ENCODE data around the gene TMTC3. TPM values are rescaled to one million over a fixed set of nuclear protein-coding genes. Genes with fewer than 3 reads are reported as not detected.
A peak's percentile ranks its signal among the peaks of the same experiment; 100 is the strongest.

TMTC3 gene
- polyA plus RNA-seq, 1 of the 3 experiments (the other 2 are of a cell fraction): 2.8 TPM

GRCh38 chr12:88235183-88235833 lies 93.2 kb downstream of the TMTC3 start:
- ChIA-PET CTCF (no interaction called here), POLR2A (no interaction called here)
- TF ChIP-seq MEF2A (IDR thresholded peaks at IDR 0.05; ENCODE audit: borderline replicate concordance, low read depth) (no peak), EZH2phosphoT487 (IDR thresholded peaks at IDR 0.05; ENCODE audit: borderline replicate concordance, low read depth) (no peak), RCOR1 (IDR thresholded peaks at IDR 0.05; ENCODE audit: low read length) (no peak), PBX3 (IDR thresholded peaks at IDR 0.05) (no peak), CHD2 (IDR thresholded peaks at IDR 0.05; ENCODE audit: low read length, partially characterized antibody) (no peak), SIN3A (IDR thresholded peaks at IDR 0.05; ENCODE audit: borderline replicate concordance, low read depth, low read length) (no peak)
- Histone ChIP-seq H3K9ac (no peak overlapping the region), H3K27me3 (ENCODE audit: insufficient read depth) (no peaks in the 10 kb centered on the region), H3K79me2 (ENCODE audit: insufficient read depth) (no peaks in the 10 kb centered on the region), H3K9me2 (no peaks in the 10 kb centered on the region), H3K4me1 (ENCODE audit: control insufficient read depth in 1 of 2, insufficient read depth in 2 of 2, low read depth in 1 of 2, low read length in 1 of 2) (no peaks in the 10 kb centered on the region), H3K4me2 (no peak overlapping the region), H3K4me3 (ENCODE audit: low read depth in 2 of 2, low read length in 1 of 2) (no peak overlapping the region), H3K9me3 (no peaks in the 10 kb centered on the region), H3K27ac (ENCODE audit: low read depth in 2 of 2, low read length in 1 of 2) (no peak overlapping the region), H2AFZ (ENCODE audit: low read depth) (no peak overlapping the region), H4K20me1 (ENCODE audit: insufficient read depth) (no peaks in the 10 kb centered on the region), H3F3A (replicated peaks; ENCODE audit: insufficient read depth) (peaks cover 4% of the 10 kb centered on the region), H3K36me3 (replicated peaks in 1 of 2; ENCODE audit: control insufficient read depth in 1 of 2, insufficient read depth in 2 of 2, low read length in 1 of 2) (peaks cover 0 to 4% of the 10 kb centered on the region in 2 experiments)
- no peak for DNase-seq
- WGBS (ENCODE audit: low lambda C conversion rate): 97% methylated on average over 7 of the region's 7 CpGs

DNA sequence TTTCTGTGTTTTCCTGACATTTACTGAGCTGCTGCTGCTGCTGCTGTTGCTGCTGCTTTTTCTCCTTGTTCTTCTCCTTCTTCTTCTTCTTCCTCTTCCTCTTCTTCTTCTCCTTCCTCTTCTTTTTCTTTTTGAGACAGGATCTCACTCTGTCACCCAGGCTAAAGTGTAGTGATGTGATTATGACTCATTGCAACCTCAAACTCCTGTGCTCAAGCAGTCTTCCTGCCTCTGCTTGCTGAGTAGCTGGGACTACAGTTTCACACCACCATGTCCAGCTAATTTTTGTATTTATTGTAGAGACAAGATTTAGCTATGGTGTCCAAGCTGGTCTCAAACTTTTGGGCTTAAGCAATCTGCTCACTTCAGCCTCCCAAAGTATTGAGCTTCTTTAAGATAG lies 95.8 kb downstream of the TMTC3 start:
- no peak overlapping the region for H3K27ac ChIP-seq (ENCODE audit: low read depth in 2 of 2, low read length in 1 of 2)
- CTCF ChIA-PET: interaction anchor here (1.2 kb wide), 1 partner anchor 19 kb away, joined by 3 read pairs; no protein-coding TSS in a partner anchor
- DNase-seq: no peak

More for the DNA sequence above, 95.8 kb downstream of the TMTC3 start:
- POLR2A ChIA-PET: no interaction called here
- no peak overlapping the region for H3K4me3 ChIP-seq (ENCODE audit: low read depth in 2 of 2, low read length in 1 of 2)
- no peaks in the 10 kb centered on the region for H4K20me1 ChIP-seq (ENCODE audit: insufficient read depth)
- TF ChIP-seq FOSL2 (IDR thresholded peaks at IDR 0.05; ENCODE audit: borderline replicate concordance, low read depth) (peak; percentile 52; the same call in 1 of the 2 replicates), SIN3A (IDR thresholded peaks at IDR 0.05; ENCODE audit: borderline replicate concordance, low read depth, low read length) (no peak), USF1 (IDR thresholded peaks at IDR 0.05; ENCODE audit: borderline replicate concordance, low read depth) (no peak), MXI1 (IDR thresholded peaks at IDR 0.05; ENCODE audit: low read depth, low read length) (no peak), GATA2 (CRISPR knock-in tag; IDR thresholded peaks at IDR 0.05) (no peak), JUND (IDR thresholded peaks at IDR 0.05) (peak; percentile 22; the same call in 1 of the 2 replicates)
- no peaks in the 10 kb centered on the region for H3K79me2 ChIP-seq (ENCODE audit: insufficient read depth)
- no peaks in the 10 kb centered on the region for H3K9me2 ChIP-seq
- peaks cover 0 to 4% of the 10 kb centered on the region in 2 experiments for H3K36me3 ChIP-seq (replicated peaks in 1 of 2; ENCODE audit: control insufficient read depth in 1 of 2, insufficient read depth in 2 of 2, low read length in 1 of 2)
- H3K4me2 ChIP-seq: no peak overlapping the region
- no peak overlapping the region for H2AFZ ChIP-seq (ENCODE audit: low read depth)
- no peak overlapping the region for H3K9ac ChIP-seq
- H3F3A ChIP-seq (replicated peaks; ENCODE audit: insufficient read depth): peaks cover 16% of the 10 kb centered on the region
- no peaks in the 10 kb centered on the region for H3K27me3 ChIP-seq (ENCODE audit: insufficient read depth)
- H3K9me3 ChIP-seq: no peaks in the 10 kb centered on the region
- peaks cover 0 to 7% of the 10 kb centered on the region in 2 experiments; a peak in 2 of 4 replicates for H3K4me1 ChIP-seq (ENCODE audit: control insufficient read depth in 1 of 2, insufficient read depth in 2 of 2, low read depth in 1 of 2, low read length in 1 of 2)

Data from SK-N-SH (cell line).